GM19239 (cell line): ENCODE data around the gene MIGA2.

Experiments
- DNase-seq: peaks from one replicate; pipeline ENCODE4 v3.0.0; 2011; ENCODE audit warnings: low spot score; ENCODE audit not compliant: insufficient read length
- FAIRE-seq: peaks from 2 replicates; lab custom pipeline; 2011; peaks lifted over from hg19 to GRCh38; lab: Jason Lieb, UNC

MIGA2 gene

GRCh38 chr9:129010267-129010975 is 26.0 kb upstream of the MIGA2 start:
- no peak for DNase-seq
- no peak for FAIRE-seq

- FAIRE-seq (no peak), DNase-seq (no peak)
Observed at GRCh38 chr9:129011170-129011569, 25.3 kb upstream of the MIGA2 start.

DNA sequence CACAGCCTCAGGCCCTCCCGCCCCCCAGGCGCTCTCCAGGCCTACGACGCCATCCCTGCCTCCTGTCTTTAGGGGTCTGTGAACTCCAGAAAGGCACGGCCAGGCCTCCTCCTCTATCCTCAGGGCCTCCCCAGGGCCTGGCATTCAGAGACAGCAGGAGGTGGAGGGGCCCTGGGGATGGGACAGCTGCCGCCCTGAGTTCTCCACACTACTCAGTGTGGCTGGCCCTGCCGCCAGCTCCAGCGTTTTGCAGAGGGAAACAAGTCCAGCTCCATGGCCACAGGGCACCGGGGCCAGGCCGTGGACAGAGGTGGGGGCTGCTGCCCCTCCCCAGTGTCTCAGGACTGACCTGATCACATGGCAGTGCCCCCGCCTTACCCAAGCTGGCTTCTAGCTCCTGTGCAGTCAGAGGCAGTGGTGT is 24.7 kb upstream of the MIGA2 start:
- no peak for FAIRE-seq
- DNase-seq = no peak

DNA sequence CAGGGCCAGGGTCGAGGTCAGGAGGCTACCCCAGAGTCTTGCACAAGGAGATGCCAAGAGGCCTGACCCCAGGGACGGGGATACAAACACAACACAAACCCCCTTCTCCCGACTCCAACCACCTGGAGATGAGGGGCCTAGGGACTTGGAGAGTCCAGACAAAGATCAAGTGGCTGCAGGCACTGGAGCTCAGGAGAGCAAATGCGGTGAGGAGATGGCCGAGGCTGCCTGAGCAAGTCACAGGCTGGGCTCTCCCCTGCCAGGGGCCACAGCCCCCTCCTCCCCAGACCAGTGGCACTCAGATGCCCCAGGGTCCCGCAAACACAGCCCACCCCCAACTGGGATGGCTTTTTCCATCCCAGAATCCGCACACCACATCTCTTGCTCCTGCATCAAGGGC is 24.1 kb upstream of the MIGA2 start:
- DNase-seq (no peak), FAIRE-seq (no peak)

GRCh38 chr9:129012893-129013448 is 23.5 kb upstream of the MIGA2 start:
- no peak for DNase-seq
- FAIRE-seq = no peak

GRCh38 chr9:129013674-129014073 is 22.8 kb upstream of the MIGA2 start:
- no peak for FAIRE-seq
- no peak for DNase-seq

GRCh38 chr9:129014124-129014523 is 22.3 kb upstream of the MIGA2 start:
- no peak for DNase-seq
- no peak for FAIRE-seq

DNA sequence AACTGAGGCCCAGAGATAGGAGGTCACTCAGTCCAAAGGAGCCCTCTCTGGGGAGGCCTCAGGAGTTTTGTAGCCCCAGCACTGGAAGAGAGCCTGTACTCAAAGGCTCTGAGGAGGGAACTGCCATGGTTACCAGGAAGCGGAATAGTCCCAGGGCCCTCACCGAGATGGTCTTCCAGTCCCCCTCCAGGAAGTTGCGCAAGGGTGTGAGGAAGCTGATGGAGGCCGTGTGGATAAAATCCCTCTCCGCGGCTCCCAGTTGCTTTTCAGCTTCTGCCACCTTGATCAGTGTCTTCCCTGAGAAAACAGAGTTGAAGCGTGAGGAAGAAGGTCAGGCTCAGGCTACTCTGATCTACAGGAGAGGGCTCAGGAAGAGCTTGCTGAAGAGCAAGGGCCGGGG is 21.8 kb upstream of the MIGA2 start:
- FAIRE-seq (no peak), DNase-seq (no peak)

DNA sequence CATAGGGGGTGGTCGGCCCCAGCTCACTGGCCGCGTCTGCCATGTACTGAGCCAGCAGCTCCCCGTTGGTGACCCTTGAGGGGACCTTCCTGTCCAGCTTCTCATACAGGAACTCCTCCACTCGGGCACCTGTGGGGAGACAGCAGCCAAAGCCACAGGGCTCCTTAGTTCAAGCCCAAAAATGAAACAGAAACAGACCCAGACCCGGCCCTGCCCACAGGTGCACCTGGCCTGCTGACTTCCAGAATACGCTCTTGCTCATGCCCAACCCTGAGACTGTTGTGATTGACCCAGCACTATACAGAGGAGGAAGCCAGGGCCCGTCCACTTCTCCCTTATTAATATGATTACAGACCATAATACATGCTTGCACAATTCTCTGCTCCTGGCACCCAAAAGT is 15.3 kb upstream of the MIGA2 start:
- FAIRE-seq (no peak), DNase-seq (peak; percentile 82)

- no peak for DNase-seq
- FAIRE-seq = no peak
Observed at GRCh38 chr9:129022037-129022436, 14.4 kb upstream of the MIGA2 start.

- no peak for FAIRE-seq
Observed at GRCh38 chr9:129023036-129023907, 13.2 kb upstream of the MIGA2 start.

GRCh38 chr9:129023908-129024233 is 12.6 kb upstream of the MIGA2 start:
- FAIRE-seq (no peak), DNase-seq (no peak)

More at GRCh38 chr9:129023036-129023907, 13.2 kb upstream of the MIGA2 start:
- no peak for DNase-seq

DNA sequence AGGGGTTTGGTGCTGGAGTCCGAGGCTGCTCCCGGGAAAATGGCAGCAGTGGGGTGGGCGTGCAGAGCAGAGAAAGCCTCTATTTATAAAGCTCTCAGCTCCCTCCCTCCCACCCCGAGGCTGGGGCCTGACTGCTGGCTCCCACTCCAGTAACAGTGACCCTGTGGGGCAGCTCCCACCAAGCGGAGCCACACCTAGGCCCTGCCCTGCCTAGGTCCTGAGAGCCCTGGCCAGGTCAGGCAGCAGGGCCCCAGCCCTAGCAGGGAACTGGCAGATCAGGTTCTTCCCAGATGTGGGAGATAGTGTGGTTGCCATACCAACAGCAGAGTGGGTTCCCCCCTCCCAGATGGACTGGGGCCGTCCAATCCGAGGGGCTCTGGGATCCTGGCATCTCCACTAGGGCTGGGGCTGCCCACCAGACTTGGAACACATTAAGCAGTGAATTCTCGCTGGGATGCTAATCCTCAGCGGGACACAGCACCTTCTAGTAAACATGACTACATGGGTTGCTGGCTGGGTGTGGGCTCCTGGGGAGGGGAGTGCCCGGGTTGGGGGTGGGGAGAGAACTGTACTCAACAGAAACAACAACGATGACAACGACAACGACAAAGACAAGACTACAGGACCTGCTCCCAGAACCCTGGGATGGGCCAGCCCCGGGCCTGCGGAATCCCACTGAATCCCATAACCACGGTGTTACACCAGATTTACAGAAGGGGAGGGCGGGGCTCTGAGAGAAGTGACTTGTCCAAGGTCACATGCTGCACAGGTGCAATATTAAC is 9.8 kb upstream of the MIGA2 start:
- DNase-seq (no peak), FAIRE-seq (no peak)

GRCh38 chr9:129027224-129027684 is 9.2 kb upstream of the MIGA2 start:
- DNase-seq = no peak
- no peak for FAIRE-seq

DNA sequence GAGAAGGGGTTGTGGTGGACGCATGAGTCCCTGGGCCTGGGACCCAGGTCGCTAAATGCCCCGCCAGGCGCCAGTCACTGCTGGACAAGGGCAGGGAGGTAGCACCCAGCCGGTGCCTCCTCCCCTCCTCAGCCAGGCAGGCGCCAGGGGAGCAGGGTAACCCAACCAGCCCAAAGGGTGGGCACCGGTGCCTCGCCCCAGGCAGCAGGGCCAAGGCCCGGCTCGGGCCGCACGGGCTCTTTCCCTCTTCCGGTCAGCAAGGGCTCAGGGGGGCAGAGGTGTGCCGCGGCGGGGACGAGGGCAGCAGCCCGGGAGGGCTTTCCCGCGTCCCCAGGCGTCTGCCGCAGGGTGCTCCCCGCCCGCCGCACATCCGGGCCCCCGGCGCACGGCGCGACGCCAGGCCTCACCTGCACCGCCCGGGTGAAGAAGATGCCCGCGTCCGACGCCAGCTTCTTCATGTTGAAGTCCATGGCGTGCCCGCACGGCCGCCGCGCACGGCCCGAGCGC is 8.7 kb upstream of the MIGA2 start:
- FAIRE-seq (no peak), DNase-seq (peak; percentile 67)

- DNase-seq (peak; percentile 99), FAIRE-seq (peak; percentile 56)
Observed at GRCh38 chr9:129028192-129028966, 8.0 kb upstream of the MIGA2 start, which contains the start of gene SH3GLB2. TSS of gene SH3GLB2 (minus strand) at chr9:129028331. CDS start at chr9:129028154, 177 bp downstream.

- no peak for FAIRE-seq
- no peak for DNase-seq
Observed at GRCh38 chr9:129030191-129030590, 6.2 kb upstream of the MIGA2 start.

- FAIRE-seq (no peak), DNase-seq (no peak)
Observed at GRCh38 chr9:129031514-129031913, 4.9 kb upstream of the MIGA2 start.

DNA sequence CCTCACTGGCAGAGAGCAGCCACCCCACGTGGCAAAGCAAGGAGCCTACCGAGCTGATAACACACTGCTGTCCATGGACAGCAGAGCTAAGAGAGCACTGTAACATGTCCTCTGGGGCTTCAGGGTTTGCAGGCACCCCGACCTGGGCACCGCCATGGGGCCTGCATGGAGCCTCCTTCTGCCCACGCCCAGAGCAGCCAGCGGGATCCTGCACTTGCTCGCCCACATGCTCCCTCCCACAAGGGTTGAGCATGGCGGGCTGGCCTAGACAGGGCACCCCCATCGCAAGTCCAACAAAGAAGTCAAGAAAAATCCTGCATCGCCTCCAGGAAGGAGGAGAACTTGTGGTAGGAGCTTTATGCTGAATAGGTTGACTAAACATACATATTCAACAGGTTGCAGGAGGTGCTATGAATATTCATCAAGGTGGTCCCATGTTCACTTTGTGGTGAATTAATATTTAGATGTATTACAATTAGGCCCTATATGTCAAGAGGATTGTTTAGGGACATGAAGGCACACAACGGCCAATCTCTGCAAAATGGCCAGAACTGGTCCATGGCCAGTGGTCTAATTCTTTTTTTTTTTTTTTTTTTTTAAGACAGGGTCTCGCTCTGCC is 3.8 kb upstream of the MIGA2 start:
- DNase-seq = no peak
- FAIRE-seq = no peak
